NCI-H1436 treated with DMSO at 0.1 percent for 48 hours (cell line): ENCODE data around the gene CDS2.
A peak's percentile ranks its signal among the peaks of the same experiment; 100 is the strongest.

Experiments used
- DNase-seq: peaks from one replicate; lab custom pipeline; 2025; lab: John Stamatoyannopoulos, UW

The CDS2 gene

GRCh38 chr20:5153612-5154542 is 27.1 kb downstream of the CDS2 start:
- no peak for DNase-seq

GRCh38 chr20:5154543-5154925 is 27.7 kb downstream of the CDS2 start:
- no peak for DNase-seq

GRCh38 chr20:5155404-5155803 is 28.6 kb downstream of the CDS2 start:
- no peak for DNase-seq

- DNase-seq = no peak
Observed at GRCh38 chr20:5156675-5157448, 30.1 kb downstream of the CDS2 start.

- no peak for DNase-seq
Observed at GRCh38 chr20:5159928-5160327, 33.1 kb downstream of the CDS2 start.

- DNase-seq = no peak
Observed at GRCh38 chr20:5160882-5161281, 34.1 kb downstream of the CDS2 start.

- no peak for DNase-seq
Observed at GRCh38 chr20:5161536-5162164, 34.8 kb downstream of the CDS2 start.

GRCh38 chr20:5164645-5165625 is 38.1 kb downstream of the CDS2 start:
- DNase-seq = no peak

- DNase-seq = peak; percentile 10
Observed at GRCh38 chr20:5168651-5169396, 42.0 kb downstream of the CDS2 start.

- DNase-seq = no peak
Observed at GRCh38 chr20:5170341-5170740, 43.5 kb downstream of the CDS2 start.

GRCh38 chr20:5171064-5171789 is 44.4 kb downstream of the CDS2 start:
- no peak for DNase-seq

GRCh38 chr20:5171790-5172164 is 45.0 kb downstream of the CDS2 start:
- DNase-seq = no peak

GRCh38 chr20:5172167-5172601 is 45.4 kb downstream of the CDS2 start:
- DNase-seq = no peak

GRCh38 chr20:5172903-5173463 is 46.2 kb downstream of the CDS2 start:
- DNase-seq = no peak

- no peak for DNase-seq
Observed at GRCh38 chr20:5173751-5174150, 46.9 kb downstream of the CDS2 start.

GRCh38 chr20:5177071-5177470 is 50.3 kb downstream of the CDS2 start:
- no peak for DNase-seq

GRCh38 chr20:5178046-5178445 is 51.2 kb downstream of the CDS2 start:
- no peak for DNase-seq

GRCh38 chr20:5180421-5180820 is 53.6 kb downstream of the CDS2 start:
- DNase-seq = no peak

- no peak for DNase-seq
Observed at GRCh38 chr20:5180933-5181332, 54.1 kb downstream of the CDS2 start.

GRCh38 chr20:5181492-5181891 is 54.7 kb downstream of the CDS2 start:
- no peak for DNase-seq
